Measurements from ENCODE around the gene FERMT2. TPM values are rescaled to one million over a fixed set of nuclear protein-coding genes. Genes with fewer than 3 reads are reported as not detected.

FERMT2 gene
- total RNA-seq, 1 experiment from 2014 or later = 38.6 TPM

DNA sequence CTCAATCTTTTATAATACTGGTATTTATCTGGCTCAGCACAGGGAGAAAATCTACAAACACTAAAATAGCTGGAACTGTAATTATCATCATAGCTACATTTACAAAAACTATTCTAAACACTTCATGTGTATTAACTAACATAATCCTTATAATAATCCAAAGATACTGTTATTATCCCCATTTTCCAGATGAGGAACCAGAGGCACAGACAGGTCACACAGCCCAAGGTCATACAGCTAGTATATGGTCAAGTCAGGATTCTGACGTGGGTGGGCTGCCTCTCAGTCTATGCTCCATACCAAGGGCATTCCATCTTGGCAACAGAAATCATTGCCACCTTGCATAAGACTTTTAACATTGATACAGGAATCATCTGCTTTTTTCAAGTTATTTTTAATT is 11.4 kb downstream of the FERMT2 start:
- H4K20me1 ChIP-seq (ENCODE audit: low read length) = peaks cover 10% of the 10 kb centered on the region; the same call in 1 of the 2 replicates
- DNase-seq = no peak

DNA sequence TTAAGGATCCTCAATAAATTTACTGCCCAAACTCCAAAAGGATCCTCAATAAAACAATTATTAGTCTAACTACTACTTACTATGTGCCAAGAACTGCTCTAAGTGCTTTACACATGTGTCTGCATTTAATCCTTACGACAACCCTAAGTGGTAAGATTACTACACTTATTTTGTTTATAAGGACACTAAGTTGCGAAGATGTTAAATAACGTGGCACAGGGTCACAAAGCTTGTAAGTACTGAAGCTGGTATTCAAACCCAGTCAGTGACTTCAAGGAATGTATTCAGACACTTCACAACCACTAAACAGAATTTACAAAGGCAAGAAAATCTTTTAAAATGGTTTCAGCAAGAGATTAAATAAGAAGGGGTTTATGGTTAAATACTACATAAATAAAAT is 13.0 kb downstream of the FERMT2 start:
- DNase-seq (no peak), ATAC-seq (no peak)
- no TSS peak for BruUV-seq (replicated peaks)
- intact Hi-C loops (cut with micrococcal nuclease) = no loop called here
- no peaks in the 10 kb centered on the region for H3K36me3 ChIP-seq (ENCODE audit: low read depth, low read length)
- no peak overlapping the region for H3K9ac ChIP-seq (ENCODE audit: low read length)
- peaks cover 86% of the 10 kb centered on the region for H3K79me2 ChIP-seq (ENCODE audit: low read length)
- H3K4me3 ChIP-seq (ENCODE audit: low read length) = no peak overlapping the region
- ChIA-PET CTCF (no interaction called here), POLR2A (ENCODE audit: unreplicated experiment) (no interaction called here)
- no peak overlapping the region for H3K27ac ChIP-seq (ENCODE audit: low read length)
- TF ChIP-seq EZH2phosphoT487 (IDR thresholded peaks at IDR 0.05; ENCODE audit: borderline replicate concordance, low read length) (no peak), EZH2 (IDR thresholded peaks at IDR 0.05; ENCODE audit: low read length, unreplicated experiment) (no peak)
- TF ChIP-seq, protein P1, sequence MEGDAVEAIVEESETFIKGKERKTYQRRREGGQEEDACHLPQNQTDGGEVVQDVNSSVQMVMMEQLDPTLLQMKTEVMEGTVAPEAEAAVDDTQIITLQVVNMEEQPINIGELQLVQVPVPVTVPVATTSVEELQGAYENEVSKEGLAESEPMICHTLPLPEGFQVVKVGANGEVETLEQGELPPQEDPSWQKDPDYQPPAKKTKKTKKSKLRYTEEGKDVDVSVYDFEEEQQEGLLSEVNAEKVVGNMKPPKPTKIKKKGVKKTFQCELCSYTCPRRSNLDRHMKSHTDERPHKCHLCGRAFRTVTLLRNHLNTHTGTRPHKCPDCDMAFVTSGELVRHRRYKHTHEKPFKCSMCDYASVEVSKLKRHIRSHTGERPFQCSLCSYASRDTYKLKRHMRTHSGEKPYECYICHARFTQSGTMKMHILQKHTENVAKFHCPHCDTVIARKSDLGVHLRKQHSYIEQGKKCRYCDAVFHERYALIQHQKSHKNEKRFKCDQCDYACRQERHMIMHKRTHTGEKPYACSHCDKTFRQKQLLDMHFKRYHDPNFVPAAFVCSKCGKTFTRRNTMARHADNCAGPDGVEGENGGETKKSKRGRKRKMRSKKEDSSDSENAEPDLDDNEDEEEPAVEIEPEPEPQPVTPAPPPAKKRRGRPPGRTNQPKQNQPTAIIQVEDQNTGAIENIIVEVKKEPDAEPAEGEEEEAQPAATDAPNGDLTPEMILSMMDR (conservative IDR thresholded peaks at IDR 0.05; ENCODE audit: low read depth, low read length) = no peak
- H3K4me1 ChIP-seq (ENCODE audit: insufficient read depth, low read length) = no peaks in the 10 kb centered on the region
- H4K20me1 ChIP-seq (ENCODE audit: low read length) = peaks cover 10% of the 10 kb centered on the region; the same call in 1 of the 2 replicates
- H3K4me2 ChIP-seq (ENCODE audit: low read length) = no peak overlapping the region
- H3K27me3 ChIP-seq (ENCODE audit: low read length) = no peaks in the 10 kb centered on the region
- H3K9me2 ChIP-seq (replicated peaks; ENCODE audit: low read length) = no peaks in the 10 kb centered on the region
- H3F3A ChIP-seq (ENCODE audit: low read length, unreplicated experiment) = no peaks in the 10 kb centered on the region
- H3K9me3 ChIP-seq (ENCODE audit: low read length) = no peaks in the 10 kb centered on the region
- no peak overlapping the region for H2AFZ ChIP-seq (ENCODE audit: low read length)

More for the DNA sequence above, 11.4 kb downstream of the FERMT2 start:
- H3K27ac ChIP-seq (ENCODE audit: low read length) = no peak overlapping the region
- H3K9me2 ChIP-seq (replicated peaks; ENCODE audit: low read length) = no peaks in the 10 kb centered on the region
- no peaks in the 10 kb centered on the region for H3F3A ChIP-seq (ENCODE audit: low read length, unreplicated experiment)
- H3K9ac ChIP-seq (ENCODE audit: low read length) = no peak overlapping the region
- H3K36me3 ChIP-seq (ENCODE audit: low read depth, low read length) = no peaks in the 10 kb centered on the region
- TF ChIP-seq, protein P1 (conservative IDR thresholded peaks at IDR 0.05; ENCODE audit: low read depth, low read length) = no peak
- no peak for TF ChIP-seq EZH2phosphoT487 (IDR thresholded peaks at IDR 0.05; ENCODE audit: borderline replicate concordance, low read length)
- no peak for TF ChIP-seq EZH2 (IDR thresholded peaks at IDR 0.05; ENCODE audit: low read length, unreplicated experiment)
- H3K27me3 ChIP-seq (ENCODE audit: low read length) = no peaks in the 10 kb centered on the region
- no TSS peak for BruUV-seq (replicated peaks)
- intact Hi-C loops (cut with micrococcal nuclease) = no loop called here
- ChIA-PET CTCF (interaction anchor here (0.6 to 0.7 kb wide), 2 partner anchors 81 to 491 kb away, joined by 4 to 6 read pairs; no protein-coding TSS in a partner anchor), POLR2A (ENCODE audit: unreplicated experiment) (interaction anchor here (0.6 to 0.7 kb wide), 2 partner anchors 15 to 62 kb away, joined by 3 to 4 read pairs; no protein-coding TSS in a partner anchor)
- no peak overlapping the region for H3K4me2 ChIP-seq (ENCODE audit: low read length)
- H3K9me3 ChIP-seq (ENCODE audit: low read length) = no peaks in the 10 kb centered on the region
- peaks cover 90% of the 10 kb centered on the region for H3K79me2 ChIP-seq (ENCODE audit: low read length)
- H3K4me3 ChIP-seq (ENCODE audit: low read length) = no peak overlapping the region
- no peak overlapping the region for H2AFZ ChIP-seq (ENCODE audit: low read length)
- no peaks in the 10 kb centered on the region for H3K4me1 ChIP-seq (ENCODE audit: insufficient read depth, low read length)
- ATAC-seq = no peak

DNA sequence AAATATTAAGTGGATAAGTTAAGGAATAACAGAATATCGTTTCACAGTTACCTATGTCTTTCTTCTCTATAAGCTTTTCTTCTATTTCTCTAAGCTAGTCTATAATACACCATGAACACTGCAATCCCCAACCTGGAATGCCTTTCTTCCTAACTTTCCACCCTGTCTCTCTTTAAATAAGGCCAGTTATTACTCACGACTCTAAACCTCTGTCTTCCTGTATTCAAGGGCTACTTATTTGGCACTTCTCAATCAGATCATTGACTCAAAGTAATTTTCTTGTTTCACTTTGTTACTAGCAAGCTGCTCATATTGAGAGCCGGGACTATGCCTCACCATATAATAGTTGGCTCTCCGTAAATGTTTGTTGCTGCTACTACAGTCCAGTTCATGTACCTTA is 13.5 kb downstream of the FERMT2 start:
- Histone ChIP-seq H3K9ac (ENCODE audit: low read length) (no peak overlapping the region), H3K27ac (ENCODE audit: low read length) (no peak overlapping the region), H3K9me2 (replicated peaks; ENCODE audit: low read length) (no peaks in the 10 kb centered on the region), H3K4me3 (ENCODE audit: low read length) (no peak overlapping the region), H2AFZ (ENCODE audit: low read length) (no peak overlapping the region), H3K9me3 (ENCODE audit: low read length) (no peaks in the 10 kb centered on the region), H3K27me3 (ENCODE audit: low read length) (no peaks in the 10 kb centered on the region), H4K20me1 (ENCODE audit: low read length) (peaks cover 10% of the 10 kb centered on the region; the same call in 1 of the 2 replicates), H3K36me3 (ENCODE audit: low read depth, low read length) (no peaks in the 10 kb centered on the region), H3K79me2 (ENCODE audit: low read length) (peaks cover 86% of the 10 kb centered on the region), H3K4me2 (ENCODE audit: low read length) (no peak overlapping the region), H3K4me1 (ENCODE audit: insufficient read depth, low read length) (no peaks in the 10 kb centered on the region), H3F3A (ENCODE audit: low read length, unreplicated experiment) (no peaks in the 10 kb centered on the region)
- intact Hi-C loops (cut with micrococcal nuclease) = no loop called here
- ATAC-seq = no peak
- BruUV-seq (replicated peaks) = no TSS peak
- CTCF ChIA-PET = no interaction called here
- POLR2A ChIA-PET (ENCODE audit: unreplicated experiment) = no interaction called here
- TF ChIP-seq EZH2phosphoT487 (IDR thresholded peaks at IDR 0.05; ENCODE audit: borderline replicate concordance, low read length) = no peak
- TF ChIP-seq, protein P1 (conservative IDR thresholded peaks at IDR 0.05; ENCODE audit: low read depth, low read length) = no peak
- TF ChIP-seq EZH2 (IDR thresholded peaks at IDR 0.05; ENCODE audit: low read length, unreplicated experiment) = no peak
- DNase-seq = no peak
